NOMO-1 (cell line): ENCODE data around the gene C15orf39.
"Not testable (repeated sequence)": the region's sequence is repeated elsewhere in the genome, so short reads cannot be mapped to it uniquely, and the experiment has no call there.

Source experiments
- DNase-seq, 2 experiments: peaks; one replicate each; lab custom pipeline; 2025; ENCODE audit not compliant: unreplicated experiment in 2 of 2; lab: John Stamatoyannopoulos, UW

The C15orf39 gene

DNA sequence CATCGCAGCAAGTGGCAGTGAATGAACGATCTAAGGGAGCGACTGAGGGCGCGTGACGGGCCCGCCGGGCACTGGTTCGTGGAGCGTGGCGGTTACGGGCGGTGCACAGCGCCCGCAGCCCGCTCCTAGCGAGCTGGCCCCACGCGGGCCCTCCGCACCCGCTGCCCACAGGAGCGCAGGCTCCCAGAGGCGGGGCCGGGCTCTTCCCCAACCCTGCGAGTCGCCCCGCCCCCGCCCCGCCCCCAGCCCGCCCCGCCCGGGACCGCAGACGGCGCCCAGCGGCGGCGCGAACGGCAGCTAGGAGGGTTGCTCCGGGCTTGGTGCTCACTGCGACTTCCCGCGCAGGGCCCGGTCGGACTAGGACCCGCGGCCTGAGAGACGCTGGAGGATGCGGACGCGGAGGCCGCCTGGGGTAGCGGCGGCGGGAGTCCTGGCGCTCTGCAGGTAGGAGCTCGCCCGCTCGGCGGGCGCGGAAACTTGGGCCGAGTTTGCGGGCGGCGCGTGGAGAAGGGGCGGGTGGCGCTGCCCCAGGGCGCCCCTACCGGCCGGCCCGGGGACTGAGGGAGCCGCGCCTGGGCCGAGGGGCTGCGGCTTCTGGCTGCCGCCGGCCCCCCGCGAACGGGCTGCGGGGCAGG, at the start of gene C15orf39:
C15orf39 (plus strand) TSS at position 267 of the 635 bp plus-strand sequence. CDS start 4,167 bp downstream, outside the sequence.
- peak; percentile 74 to 90 for DNase-seq

DNA sequence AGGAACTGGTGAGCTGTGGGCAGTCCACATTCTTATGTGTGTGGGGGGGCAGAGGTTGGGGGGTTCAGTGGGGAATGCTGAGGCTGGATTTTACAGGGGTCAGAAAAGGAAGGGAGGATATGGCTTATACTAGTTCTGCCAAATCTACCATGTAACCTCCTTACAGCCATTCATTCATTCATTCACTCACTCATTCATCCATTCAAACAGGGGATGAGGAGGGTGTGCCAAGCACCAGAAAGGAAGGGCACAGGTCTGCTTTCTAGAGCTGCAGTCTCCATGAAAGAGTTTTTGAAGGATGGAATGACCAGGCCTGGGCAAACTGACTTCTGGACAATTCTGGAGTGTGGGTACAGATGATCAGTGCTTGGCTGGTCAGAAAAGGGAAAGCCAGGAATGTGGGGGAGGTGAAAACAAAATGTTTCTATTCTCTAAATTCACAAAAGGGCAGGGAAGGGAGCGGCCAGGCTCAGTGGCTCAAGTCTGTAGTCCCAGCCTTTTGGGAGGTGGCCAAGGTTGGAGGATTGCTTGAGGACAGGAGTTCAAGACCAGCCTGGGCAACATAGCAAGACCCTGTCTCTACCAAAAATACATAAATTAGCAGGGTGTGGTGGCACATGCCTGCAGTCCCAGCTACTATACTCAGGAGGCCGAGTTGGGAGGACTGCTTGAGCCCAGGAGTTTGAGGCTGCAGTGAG, 49.2 kb upstream of the C15orf39 start:
- no peak for DNase-seq

DNA sequence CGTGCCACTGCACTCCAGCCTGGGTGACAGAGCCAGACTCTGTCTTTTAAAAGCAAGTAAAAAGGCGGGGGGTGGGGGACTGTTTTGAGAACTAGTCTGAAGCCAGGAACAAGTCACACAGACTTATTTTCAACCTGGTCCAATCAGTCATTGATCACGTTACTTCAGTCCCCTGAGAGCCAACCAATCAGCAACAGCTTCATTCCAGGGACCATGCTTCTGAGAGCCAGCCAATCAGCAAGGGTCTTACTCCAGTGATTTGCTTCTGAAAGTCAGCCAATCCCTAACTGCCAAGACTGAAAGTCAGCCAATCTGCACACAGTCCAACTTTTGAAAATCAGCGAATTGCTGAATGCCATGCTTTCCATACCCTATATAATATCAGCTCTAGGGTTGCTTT, 48.6 kb upstream of the C15orf39 start:
- DNase-seq: peak; percentile 86 to 95

DNA sequence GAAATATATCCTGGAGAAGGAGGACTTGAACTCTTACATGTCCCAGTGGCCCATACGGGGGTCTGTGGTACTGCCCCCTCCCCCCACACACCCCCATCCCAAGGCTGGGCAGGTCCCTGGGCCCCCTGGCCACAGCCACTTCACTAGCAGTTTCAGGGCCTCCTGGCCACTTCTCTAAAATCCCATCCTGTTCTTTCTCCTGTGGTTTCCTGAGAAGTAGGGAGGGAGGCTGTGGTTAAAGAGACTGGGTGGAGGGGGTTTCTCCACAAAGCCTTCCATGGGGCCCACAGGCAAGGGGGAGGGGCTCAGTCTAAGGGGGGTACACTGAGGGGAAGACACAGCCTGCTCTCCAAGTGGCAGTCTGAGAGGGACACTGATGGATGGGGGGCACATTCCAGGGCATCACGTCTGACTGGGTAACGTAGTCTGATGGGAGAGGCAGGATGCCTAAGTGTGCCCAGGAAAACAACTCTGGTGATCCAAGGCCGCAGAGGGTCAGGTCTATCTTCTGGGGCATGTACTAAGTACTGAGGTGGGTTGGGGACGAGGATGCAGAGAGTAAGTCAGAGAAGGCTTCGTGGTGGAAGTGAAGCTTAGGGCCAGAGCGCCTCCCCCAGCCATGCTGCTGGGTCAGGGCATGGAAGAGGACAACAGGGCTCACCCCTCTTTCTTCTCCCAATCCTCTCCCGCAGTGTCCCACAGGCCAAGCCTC, 48.0 kb upstream of the C15orf39 start:
- DNase-seq: peak; percentile 86 to 88

DNA sequence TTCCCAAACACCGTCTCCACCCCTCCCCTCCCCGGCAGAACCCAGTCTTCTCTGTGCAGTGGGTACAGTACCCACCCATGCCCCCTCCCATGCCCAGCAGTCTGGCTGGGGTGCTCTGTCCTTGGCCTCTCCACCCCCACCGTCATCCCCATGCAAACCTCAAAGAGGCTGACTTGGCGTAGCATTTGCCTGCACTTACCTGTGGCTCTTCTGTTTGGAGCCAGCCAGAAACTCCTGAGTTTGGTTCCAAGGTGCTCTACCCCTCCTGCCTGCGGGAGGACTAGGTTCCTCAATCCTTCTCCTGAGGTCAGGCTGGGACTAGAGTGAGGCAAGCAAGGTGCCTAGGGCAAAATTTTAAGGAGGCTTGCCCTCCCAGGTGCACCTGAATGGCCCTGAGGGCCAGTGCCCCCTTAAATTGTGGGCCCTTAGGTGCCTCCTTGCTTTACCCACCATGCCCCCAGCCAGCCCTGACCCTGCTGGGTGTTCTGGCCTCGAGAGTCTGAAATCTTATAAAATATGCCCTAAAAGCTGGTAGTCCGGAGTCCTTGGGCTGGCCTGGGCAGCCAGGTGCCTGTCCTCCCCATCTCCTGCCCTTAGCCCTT, 47.1 kb upstream of the C15orf39 start:
- DNase-seq: no peak

DNA sequence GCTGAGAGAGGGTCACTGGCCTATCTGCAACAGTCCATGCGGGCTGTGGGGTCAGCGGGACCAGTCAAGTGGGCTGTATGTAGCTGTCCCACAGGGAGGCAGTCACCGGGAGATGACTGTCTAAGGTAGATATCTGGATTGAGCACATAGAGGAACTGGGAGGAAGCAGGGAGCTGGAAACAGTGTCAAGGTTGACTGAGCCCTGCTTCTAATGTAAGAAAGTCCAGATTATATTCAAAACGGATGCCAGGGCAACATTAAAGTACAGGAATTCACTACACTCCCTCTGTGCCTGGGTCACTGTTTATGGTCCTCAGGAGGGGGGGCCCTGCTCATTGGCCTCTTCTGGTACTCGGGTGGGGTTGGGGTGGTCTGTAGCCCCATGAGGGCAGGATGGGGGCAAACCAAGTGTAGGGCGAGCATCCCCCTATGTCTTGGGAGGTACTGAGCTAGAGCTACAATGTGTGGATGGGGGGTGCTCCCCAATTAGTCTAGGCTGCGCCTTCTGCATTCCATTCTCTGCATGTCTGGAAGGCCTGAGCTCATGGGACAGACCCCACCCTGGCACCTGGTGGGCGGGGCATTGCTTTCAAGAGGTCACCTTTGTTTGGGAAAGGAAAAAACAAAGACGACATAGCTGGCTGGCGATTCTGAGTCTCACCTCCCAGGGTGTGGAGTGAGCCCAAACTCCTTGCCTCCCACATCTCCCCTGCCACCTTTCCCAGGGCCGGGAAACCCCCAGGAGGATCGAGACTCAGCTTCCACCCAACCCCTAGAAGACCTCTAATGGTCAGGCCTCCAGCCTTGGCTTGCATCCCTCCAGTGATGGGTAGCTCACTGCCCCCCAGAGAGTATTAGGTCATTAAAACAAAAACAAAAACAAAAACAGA, 45.1 kb upstream of the C15orf39 start:
- DNase-seq: no peak

DNA sequence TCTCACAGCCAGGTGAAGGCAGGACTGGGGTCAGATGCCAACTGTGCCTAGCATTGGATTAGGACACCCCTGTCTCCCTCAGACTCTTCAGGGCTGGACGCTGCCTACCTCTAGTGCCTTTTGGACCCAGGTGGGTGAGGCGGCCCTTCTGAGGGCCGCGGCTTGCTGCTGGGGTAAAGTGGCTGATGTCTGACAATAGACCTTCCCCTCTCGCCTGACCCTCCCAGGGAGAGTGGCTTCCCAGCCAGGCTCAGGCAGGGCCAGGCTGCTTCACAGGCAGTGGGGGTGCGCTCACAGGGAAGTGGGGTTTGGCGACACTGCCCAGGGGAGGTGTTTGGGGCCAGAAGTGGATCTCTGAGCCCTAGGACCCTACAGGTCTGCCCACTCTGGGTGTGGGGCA, 43.3 kb upstream of the C15orf39 start:
- DNase-seq: no peak

DNA sequence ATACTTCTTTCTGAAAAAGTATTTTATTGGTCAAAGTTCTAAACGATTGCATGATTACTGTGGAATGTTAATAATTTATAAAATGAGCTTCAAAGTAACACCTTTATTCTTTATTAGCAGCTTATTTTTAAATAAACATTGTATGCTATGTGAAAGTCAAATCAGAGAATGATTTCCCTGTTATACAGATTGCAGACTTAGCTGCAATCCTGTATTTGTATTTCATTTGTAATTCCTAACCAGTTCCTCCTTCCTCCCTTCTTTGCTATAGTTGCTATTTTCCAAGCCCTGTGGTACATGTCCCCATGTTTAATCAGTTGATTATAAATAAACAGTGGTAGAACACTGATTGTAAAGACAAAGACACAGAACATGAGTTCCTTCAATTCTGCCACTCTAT, 42.4 kb upstream of the C15orf39 start:
- no peak for DNase-seq

DNA sequence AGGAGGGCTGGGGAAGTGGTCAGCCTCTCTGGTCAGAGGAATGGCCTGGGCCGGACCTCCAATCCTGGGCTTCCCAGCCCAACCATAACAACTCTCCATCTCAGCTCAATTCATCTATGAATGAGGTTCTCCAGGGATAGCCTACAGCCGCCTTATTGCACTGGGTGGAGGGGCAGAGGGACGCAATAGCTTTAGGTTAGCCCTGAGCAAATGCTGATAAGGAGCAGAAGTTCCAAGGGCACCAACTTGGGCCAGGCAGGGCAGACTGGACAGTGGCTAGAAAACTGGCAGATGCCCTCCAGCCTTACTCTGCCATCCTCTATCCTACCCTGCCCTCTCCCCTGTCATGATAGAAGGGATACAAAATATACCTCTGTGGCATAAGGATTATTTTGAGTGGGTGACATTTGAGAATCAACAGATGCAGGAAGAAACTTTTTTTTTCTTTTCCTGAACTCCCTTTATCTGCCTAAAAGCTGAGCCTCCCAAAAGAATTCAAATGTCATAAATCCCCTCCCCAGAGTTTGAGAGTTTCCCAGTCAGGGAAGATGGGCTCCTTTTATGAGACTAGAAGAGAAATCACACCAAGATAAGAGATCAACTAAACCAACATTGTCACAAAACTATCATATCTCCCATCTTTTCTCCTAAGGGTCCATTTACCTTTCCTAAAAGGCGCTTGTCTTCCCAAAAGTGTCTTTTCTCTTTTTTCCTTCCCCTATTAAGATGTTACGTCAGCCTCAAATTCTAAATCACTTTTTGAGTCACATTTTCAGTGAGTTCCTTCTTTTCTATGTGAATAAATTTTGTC, 40.4 kb upstream of the C15orf39 start:
- peak in 1 of 2 experiments; percentile 19 for DNase-seq

DNA sequence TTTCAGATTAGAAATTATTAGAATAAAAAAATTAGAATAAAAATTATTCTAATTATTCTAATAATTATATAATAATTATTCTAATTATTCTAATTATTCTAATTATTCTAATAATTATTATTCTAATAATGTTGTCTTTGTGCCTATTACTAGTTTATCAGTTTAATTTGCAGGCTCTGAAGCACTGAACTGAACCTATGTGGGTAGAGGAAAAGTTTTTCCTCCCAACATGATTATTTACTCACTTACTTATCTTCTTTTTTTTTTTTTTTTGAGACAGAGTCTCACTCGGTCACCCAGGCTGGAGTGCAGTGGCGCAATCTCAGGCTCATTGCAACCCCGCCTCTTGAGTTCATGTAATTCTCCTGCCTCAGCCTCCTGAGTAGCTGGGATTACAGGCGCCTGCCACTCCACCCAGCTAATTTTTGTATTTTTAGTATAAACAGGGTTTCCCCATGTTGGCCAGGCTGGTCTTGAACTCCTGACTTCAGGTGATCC, 39.7 kb upstream of the C15orf39 start:
- DNase-seq: peak in 1 of 2 experiments; percentile 36

DNA sequence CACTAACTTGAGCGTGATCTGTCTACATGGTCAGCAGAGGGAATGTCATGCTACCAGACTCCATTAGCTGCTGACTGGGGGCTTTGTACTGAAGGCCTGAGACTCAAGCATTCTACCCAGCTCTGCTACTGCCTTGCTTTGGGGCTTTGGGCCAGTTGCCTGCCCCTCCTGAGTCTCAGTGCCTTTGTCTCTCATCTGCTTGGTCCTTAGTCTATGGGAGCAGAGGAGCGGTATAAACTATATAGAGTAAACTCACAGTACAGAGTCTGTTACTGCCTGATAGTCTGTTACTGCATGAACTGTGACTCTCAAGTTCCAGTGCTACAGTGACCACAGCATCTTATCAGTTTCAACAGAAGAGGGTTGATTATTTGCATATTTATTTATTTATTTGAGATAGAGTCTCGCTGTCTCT, 38.5 kb upstream of the C15orf39 start:
- no peak for DNase-seq

DNA sequence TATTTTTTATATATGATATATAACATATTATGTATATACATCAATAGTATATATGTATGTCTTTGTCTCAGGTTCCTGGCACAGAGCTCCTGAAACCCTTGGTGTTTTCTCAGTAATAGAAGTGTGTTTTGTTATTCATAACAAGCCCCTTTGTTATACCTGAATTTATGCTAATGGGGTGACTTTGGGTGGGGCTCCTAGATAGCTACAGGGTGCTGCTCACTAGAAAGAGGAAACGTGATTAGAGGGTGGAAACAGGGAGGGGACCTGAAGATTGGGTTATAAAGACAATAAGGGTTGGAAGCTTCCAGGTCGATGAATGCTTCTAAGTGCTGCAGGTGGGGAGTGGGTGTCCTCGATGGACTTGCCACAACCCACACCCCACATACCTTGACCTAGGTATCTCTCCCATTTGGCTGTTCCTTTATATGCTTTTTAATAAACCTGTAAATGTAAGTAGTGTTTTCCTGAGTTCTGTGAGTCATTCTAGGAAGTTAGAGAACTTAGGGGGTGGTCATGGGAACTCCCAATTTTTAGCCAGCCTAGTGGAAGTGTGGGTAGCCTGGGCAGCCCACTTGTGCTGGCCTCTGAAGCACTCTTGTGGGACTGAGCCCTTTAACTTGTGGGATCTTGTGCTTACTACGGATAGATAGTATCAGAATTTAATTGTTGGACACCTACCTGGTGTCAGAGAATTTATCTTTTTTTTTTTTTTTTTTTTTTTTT, 36.9 kb upstream of the C15orf39 start:
- peak; percentile 27 to 59 for DNase-seq

DNA sequence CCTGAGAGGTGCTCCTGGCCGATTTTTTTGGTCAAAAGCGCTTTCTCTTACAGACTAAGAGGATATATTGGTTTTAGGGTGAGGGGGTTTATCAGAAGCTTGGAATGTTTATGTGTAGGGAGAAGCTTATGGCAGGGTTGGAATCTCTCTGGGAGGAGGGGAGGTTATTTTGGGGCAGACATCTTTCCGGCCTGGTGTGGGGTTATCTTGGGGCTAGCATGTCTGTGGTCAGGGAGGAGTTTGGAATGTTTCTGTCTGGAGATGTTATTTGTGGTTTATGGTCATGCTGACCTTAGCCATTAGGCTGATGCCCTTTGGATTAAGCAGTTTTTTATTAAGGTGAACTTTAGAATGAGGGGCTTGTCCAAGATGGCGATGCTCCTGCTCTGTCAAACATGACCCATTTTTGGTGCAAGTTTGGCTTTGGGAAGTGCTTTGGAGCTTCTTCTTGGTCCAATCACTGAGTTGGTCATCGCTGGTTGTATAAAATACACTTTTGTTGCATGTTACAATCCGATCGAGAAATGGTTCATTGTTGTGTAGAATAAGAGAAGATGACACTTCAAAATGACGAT, 35.1 kb upstream of the C15orf39 start:
- not testable (repeated sequence) for DNase-seq

DNA sequence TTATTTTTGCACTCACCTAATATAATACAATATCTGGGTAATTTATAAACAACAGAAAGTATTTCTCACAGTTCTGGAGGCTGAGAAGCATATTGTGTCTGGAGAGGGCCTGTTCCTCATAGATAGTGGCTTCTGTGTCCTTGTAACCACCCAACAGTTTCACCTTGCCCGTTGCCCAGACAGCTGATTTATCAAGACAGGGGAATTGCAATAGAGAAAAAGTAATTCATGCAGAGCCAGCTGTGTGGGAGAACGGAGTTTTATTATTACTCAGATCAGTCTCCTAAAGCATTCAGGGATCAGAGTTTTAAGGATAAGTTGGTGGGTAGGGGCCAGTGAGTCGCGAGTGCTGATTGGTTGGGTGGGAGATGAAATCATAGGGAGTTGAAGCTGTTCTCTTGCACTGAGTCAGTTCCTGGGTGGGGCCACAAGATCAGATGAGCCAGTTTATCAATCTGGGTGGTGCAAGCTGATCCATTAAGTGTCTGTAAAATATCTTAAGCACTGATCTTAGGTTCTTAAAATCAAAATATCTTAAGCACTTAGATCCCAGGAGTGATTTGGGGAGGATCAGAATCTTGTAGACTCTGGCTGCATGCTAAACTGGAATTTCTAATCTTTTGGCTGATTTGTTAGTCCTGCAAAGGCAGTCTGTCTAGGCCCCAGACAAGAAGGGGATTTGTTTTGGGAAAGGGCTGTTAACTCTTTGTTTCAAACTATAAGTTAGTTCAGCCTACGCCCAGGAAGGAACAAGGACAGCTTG, 33.9 kb upstream of the C15orf39 start:
- peak in 1 of 2 experiments; percentile 14 for DNase-seq

DNA sequence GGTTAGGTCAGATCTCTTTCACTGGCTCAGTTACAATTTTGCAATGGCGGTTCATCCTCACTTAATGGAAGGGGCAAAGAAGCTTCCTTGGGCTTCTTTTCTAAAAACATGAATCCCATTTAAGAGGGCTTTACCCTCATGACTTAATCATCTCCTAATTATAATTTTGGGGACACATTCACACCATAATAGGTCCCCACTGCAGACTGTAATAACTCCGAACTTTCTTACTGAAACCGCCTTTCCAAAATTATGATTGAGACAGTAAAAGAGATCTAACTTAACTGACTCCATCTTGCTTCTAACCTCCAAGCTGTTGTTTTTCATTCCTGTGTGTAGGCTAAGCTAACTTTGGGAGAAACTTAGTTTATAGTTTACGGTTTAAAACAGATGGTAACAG, 33.3 kb upstream of the C15orf39 start:
- DNase-seq: no peak

DNA sequence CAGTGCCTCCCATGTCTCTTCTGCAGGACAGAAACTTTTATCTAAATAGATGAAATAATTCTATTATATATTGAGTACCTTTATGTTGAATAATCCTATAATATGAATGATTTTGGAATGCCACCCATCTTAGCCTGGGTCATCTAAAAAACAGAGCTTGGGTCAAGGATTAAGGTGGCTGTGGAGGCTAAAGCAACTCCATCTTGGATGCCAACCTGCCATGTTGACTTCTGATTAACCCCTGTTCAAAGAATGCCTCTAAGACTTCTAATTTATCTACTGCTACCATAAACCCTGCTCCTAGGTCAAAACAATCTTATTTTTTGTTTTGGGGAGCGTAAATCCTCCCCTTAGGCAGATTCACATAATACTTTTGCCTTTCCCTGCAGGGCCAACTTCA, 31.5 kb upstream of the C15orf39 start:
- no peak for DNase-seq

DNA sequence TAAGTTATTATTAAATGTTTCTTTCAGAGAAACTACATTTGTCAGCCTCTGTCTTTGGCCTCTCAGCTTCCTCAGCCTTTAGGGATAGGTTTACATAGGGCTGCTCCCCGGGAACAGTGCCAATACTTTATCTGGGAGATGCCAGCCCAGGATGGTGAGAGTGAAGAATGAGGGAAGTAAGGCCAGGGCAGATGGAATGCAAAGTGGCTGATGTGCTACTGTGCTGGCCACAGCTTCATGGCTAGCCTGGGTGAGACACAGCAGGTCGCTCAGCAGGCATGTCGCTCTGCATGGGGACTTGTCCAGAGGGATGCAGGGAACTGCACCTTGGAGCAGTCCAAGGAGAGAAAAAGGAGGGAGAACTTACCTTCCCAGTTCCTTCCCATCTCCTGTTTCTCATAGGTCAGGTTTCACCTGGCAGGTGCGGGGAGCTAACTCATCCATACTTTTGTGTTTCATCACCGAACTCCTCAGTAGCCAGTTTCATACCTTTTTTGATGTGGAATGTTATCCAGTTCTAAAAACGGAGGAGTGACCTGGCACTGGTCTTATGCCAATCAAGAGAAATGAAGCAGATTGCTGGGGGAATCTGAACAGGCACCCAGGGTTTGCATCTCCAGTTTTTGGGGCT, 30.9 kb upstream of the C15orf39 start:
- no peak for DNase-seq
